Stimulated activated CD4-positive, alpha-beta T cell treated with anti-CD3 and anti-CD28 coated beads, TNF-alpha, amount 100 ng/mL, for 1 hour (primary cell): Measurements from ENCODE around the gene RNF31.
A peak's percentile ranks its signal among the peaks of the same experiment; 100 is the strongest.

Source experiments
- DNase-seq, 3 donors: peaks; one replicate each; pipeline ENCODE4 v3.0.0-alpha.2; 2020; ENCODE audit warnings: low read depth in 3 of 3, low spot score in 1 of 3

Gene RNF31

GRCh38 chr14:24116128-24116814, 31.0 kb upstream of the RNF31 start:
- no peak for DNase-seq

- DNase-seq = no peak
Measured at GRCh38 chr14:24117179-24117578, 30.1 kb upstream of the RNF31 start.

GRCh38 chr14:24119691-24120090, 27.6 kb upstream of the RNF31 start:
- DNase-seq = no peak

GRCh38 chr14:24121210-24121609, 26.1 kb upstream of the RNF31 start:
- no peak for DNase-seq

GRCh38 chr14:24122416-24122815, 24.9 kb upstream of the RNF31 start:
- DNase-seq = no peak

GRCh38 chr14:24122898-24123297, 24.4 kb upstream of the RNF31 start:
- DNase-seq = no peak

- no peak for DNase-seq
Measured at GRCh38 chr14:24123424-24124417, 23.6 kb upstream of the RNF31 start.

GRCh38 chr14:24126939-24127338, 20.4 kb upstream of the RNF31 start:
- DNase-seq = no peak

DNA sequence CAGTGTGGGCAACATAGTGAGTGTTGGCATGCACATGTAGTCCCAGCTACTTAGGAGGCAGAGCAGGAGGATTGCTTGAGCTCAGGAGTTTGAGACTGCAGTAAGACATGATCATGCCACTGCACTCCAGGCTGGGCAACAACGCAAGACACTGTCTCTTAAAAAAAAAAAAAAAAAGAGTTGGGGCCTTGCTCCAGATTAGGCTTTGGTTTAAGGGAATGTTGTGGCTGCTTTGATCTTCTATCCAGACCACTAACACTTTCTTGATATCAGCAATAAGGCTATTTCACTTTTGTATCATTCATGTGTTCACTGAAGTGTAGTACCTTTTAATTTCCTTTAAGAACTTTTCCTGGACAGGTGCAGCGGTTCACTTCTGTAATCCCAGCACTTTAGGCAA, 19.6 kb upstream of the RNF31 start:
- no peak for DNase-seq

DNA sequence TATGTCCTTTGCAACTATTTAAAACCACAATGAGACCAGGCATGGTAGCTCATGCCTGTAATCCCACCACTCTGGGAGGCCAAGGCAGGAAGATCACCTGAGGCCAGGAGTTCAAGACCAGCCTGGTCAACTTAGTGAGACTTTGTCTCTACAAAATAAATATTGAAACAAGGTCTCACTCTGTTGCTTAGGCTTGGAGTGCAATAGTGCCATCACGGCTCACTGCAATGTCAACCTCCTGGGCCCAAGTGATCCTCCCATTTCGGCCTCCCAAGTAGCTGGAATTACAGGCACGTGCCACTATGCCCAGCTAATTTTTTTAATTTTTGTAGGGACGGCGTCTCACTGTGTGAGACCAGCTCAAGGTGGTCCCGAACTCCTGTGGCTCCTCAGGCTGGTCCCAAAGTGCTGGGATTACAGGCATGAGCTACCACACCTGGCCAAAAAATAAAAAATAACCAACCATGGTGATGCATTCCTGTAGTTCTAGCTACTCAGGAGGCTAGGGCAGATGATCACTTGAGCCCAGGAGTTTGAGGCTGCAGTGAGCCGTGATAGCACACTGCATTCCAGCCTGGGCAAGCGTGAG, 17.8 kb upstream of the RNF31 start:
- no peak for DNase-seq

DNA sequence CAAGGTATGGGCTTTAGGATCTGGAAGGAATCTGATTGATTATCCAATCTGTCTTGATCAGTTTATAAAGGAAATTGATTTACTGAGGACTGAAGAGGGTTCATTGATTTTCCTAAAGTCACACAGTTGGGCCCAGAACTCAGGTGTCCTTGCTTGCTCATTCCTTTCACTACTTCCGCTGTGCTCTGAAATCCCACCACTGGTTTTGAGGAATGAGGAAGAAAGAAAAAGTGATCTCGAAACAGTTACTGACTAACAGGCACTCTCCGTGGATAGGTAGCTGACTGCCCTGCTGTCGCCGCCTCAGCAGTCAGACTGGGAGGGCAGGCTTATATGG, 16.9 kb upstream of the RNF31 start, which contains the start of gene FITM1:
Gene FITM1 (plus strand): TSS at position 280 of the 337 bp plus-strand sequence. CDS start 905 bp downstream, outside the sequence.
- DNase-seq = no peak

GRCh38 chr14:24130717-24131548, 16.4 kb upstream of the RNF31 start:
- no peak for DNase-seq

GRCh38 chr14:24131549-24131966, 15.7 kb upstream of the RNF31 start:
- DNase-seq = no peak

DNA sequence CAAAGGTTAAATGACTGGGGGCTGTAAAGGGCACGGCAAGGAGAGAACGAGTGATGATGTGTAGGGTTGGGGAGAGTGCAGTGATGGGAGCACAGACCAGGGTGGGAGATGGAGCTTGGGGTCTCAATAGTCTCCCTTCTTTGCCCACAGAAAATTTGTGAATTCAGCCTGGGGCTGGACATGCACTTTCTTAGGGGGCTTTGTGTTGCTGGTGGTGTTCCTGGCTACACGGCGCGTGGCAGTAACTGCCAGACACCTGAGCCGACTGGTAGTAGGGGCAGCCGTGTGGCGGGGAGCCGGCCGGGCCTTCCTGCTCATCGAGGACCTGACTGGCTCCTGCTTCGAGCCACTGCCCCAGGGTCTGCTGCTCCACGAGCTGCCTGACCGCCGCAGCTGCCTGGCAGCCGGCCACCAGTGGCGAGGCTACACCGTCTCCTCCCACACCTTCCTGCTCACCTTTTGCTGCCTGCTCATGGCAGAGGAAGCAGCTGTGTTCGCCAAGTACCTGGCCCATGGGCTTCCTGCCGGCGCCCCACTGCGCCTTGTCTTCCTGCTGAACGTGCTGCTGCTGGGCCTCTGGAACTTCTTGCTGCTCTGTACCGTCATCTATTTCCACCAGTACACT, 15.1 kb upstream of the RNF31 start:
- DNase-seq = peak in 1 of 3 donors; percentile 24

DNA sequence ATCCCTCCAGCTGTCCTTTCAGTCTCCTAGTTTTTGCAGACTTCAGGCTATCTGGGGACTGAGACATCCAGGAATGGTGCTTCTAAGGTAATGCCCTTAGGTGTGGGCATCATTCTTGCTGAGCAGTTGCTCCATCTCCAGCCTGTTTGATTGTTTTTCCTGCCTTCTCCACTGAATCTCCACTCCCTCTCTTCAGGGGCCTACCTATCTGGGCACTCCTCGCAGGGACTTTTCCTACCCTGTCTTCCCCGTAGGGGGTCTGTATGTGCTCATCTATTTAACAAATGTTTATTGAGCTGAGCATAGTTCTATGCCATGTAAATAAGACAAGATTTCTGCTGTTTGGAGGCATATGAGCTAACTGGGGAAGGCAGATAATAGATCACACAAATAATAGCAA, 14.3 kb upstream of the RNF31 start:
- no peak for DNase-seq

DNA sequence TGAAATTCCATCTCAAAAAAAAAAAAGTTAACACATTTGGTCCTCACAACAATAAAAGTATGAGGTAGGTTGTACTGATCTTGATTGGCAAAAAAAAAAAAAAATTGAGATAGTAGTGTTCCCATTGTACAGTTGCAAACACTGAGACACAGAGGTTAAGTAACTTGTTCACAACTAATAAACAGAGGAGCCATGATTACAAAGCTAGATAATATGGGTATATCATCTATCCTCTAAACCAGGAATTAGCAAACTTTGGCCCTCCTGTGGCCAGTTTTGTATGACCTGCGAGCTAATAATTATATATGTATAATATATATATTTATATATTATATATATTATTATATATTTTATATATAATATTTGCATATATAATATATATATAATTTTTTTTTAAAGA, 13.6 kb upstream of the RNF31 start:
- no peak for DNase-seq

GRCh38 chr14:24135584-24135833, 11.8 kb upstream of the RNF31 start:
- DNase-seq = no peak

DNA sequence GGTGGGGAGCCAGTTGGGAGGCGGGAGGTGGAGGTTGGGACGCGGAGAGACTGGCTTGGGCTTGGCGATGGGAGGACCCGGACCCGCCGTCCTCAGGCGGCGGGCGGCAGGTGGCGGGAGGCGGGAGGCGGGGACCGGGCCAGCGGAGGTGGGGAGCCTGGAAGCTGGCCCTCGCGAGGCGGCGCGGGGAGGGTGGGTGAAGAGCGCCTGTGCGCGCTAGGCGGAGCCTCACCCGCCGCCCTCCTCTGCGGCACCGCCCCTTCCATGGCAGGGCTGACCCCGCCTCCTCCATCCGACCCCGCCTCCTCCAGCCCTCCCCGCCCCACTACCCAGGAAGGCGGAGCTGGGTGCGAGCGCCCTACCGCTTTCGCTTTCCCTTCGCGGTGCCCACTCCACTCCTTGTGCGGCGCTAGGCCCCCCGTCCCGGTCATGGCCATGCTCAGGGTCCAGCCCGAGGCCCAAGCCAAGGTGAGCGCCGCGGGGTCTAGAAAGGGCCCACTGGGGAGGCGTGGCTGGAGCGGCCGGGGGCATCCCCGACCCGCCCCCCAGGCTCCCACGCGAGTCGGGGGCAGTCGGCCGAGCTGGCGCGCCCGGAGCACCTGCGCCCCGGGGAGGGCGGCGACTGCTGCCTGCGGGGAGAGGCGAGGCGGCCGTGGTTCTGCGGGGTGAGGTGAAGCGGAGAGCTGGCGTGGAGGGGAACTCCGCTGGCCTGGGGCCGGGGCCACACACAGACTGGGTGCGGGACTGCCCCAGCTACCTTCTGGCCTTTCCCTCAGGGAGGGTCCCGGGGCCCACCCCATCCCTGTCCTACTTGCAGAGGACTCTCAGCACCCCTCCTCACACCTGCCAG, 11.2 kb upstream of the RNF31 start, which contains the start of gene PSME1:
Gene PSME1 (plus strand): TSS at position 361 of the 850 bp plus-strand sequence. CDS start 69 bp downstream, at position 430.
- DNase-seq = peak; percentile 86 to 96 (median 93)

DNA sequence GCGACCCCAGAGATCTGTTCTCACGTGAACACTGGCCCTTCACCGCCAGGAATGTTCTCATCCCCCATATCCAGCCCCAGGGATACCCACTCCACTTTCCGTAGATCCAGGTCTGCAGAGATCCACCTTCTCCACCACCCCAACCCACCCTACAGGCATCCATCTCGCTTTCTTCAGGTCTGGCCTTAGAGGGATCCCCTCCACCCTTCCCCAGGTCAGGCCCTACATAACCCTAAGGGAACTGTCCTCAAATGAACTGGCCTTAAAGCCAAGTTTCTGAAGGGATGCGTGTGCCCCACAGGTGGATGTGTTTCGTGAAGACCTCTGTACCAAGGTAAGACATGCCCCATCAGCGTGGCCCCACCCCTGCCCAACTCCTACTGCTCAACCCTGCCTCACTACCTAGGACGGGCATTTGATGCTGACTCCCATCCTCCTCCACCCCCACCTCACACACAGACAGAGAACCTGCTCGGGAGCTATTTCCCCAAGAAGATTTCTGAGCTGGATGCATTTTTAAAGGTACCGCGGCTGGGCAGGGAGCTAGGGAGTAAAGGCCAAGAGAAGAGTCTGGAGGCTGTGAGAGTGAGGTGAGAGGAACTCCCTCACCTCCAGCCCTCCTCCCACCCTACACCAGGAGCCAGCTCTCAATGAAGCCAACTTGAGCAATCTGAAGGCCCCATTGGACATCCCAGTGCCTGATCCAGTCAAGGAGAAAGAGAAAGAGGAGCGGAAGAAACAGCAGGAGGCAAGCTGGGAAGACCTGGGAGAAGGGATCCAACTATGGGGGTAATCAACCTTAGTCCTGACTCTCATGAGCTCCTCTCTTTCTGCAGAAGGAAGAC, 10.4 kb upstream of the RNF31 start:
- no peak for DNase-seq
